GM19193 (cell line): Measurements from ENCODE around the gene L2HGDH.

Source experiments
- POLR2A ChIP-seq: IDR thresholded peaks from 4 replicates; pipeline ENCODE4 v1.6.1; 2011; ENCODE audit not compliant: insufficient read depth, insufficient read length; ENCODE audit errors: extremely low read depth

L2HGDH gene

DNA sequence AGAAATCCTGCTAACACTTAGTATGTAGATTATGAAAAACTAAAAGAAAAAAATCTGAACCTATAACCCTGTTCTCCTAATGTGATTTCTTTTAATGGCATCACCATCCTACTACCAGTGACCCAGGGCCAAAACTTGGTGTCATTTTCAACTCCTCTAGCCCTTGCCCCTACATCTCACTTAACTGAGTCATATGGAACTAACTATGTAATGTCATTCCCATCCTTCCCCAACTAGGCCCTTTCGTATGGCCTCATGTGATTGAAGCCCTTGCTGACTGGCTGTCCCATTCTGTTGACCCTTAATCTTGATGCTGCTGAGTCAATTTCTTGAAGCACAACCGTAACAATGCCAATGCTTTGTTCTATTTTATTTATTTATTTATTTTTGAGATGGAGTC, 7.7 kb upstream of the L2HGDH start:
- TF ChIP-seq POLR2A, result no peak

DNA sequence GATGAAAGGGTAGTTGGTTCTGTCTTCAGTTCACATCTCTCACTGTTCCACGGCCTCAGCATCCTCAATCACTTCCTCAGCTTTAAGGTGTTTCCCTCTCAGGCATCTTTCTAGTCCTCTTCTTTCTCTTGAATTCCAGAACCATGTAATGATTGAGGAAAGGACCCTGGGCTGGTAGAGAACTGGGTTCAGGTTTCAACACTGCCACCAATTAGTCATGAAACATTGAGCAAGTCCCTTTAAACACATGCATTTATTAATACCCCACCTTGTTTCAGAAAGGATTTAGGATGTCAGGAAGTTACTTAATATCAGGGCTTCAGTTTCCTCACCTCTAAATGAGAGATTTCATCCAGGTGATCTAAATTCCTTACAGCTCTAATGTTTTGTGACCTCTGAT, 7.3 kb upstream of the L2HGDH start:
- TF ChIP-seq POLR2A, result no peak

DNA sequence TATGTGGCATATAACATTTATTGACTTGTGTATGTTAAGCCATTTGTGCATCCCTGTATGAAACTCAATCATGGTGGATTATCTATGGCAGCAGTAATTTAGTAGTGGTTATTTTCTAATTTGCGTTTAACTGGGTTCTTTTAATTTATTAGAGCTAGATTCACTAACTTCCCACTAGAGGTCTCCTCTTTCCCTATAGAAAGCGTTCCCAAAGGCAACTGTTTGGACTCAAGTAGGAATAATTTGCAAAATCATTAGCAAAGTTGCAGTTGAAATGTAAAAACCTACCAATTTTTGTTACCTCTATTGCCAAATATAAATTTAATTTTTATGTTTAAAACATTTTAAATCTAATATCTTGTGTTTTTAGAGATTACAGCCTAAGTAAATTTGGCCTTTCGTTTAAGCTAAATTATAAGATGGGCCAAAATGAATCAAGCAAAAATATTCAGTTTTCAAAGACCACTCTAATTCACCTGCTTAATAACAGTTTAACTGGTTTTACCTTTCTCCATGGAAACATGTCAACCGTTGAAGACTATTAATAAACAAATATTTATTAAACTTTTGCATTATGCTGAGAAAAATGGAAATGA, 6.1 kb upstream of the L2HGDH start:
- no peak for TF ChIP-seq POLR2A

GRCh38 chr14:50312734-50313054, 665 bp upstream of the L2HGDH start:
- TF ChIP-seq POLR2A, result no peak

GRCh38 chr14:50311337-50311971, 575 bp downstream of the L2HGDH start:
- no peak for TF ChIP-seq POLR2A

GRCh38 chr14:50310445-50310844, 1.6 kb downstream of the L2HGDH start:
- TF ChIP-seq POLR2A, result no peak

- no peak for TF ChIP-seq POLR2A
Measured at GRCh38 chr14:50308363-50308915, 3.6 kb downstream of the L2HGDH start.

- TF ChIP-seq POLR2A, result no peak
Measured at GRCh38 chr14:50303744-50304471, 8.1 kb downstream of the L2HGDH start.

DNA sequence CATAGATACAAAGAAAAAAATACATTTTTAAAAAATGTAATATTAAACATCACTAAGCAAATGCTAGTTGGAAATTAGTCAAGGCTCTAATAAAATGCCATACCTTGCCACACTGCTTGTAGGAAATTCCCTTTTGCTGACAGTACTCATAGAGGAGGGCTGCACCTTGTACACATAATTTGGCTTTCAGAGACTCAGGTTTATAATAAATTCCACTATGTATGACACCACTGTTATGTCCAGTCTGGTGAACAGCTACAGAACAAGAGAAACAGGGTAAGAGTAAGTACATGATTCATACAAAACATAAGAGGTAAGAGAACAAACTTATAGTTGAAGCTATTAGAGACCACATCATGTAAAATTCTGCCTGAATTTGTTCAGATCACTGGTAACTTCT, 10.1 kb downstream of the L2HGDH start:
- no peak for TF ChIP-seq POLR2A

- no peak for TF ChIP-seq POLR2A
Measured at GRCh38 chr14:50299585-50299984, 12.4 kb downstream of the L2HGDH start.

GRCh38 chr14:50290306-50290705, 21.7 kb downstream of the L2HGDH start:
- TF ChIP-seq POLR2A, result no peak

- no peak for TF ChIP-seq POLR2A
Measured at GRCh38 chr14:50288146-50288545, 23.9 kb downstream of the L2HGDH start.

GRCh38 chr14:50285861-50286260, 26.2 kb downstream of the L2HGDH start:
- TF ChIP-seq POLR2A, result no peak

DNA sequence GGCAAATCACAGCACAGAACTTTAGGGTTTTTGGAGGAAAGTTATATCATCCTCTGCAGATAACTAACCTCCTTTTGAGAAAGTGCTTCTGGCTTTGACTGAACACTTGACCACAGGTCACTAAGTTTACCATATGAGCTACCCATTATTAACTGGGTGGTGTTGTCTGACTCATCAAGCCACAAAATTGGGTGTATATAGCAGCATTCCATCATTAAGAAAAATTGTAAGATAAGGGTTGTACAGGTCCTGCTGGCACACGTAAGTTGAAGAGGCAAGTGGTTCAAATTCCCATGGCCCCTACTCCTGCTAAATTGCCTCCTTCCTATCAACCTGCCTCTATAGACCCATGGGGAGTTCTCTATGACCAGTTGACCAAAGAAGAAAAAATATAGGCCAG, 39.5 kb downstream of the L2HGDH start:
- TF ChIP-seq POLR2A, result no peak

DNA sequence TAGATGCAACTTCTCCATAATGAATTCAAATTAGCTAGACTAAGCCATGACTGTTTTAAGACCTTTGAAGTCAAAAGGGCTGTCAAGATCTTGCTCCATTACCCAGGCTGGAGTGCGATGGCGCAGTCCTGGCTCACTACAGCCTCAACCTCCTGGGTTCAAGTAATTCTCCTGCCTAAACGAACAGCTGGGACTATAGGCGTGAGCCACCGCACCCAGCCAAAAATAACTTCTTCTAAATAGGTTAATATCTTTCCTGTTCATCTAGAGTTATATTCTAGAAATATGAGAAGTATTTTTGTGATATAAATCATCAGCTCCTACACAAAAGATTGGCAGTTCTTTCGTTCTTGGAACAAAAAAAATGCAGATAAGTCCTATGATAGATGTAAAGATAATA, 41.1 kb downstream of the L2HGDH start:
- no peak for TF ChIP-seq POLR2A

GRCh38 chr14:50265029-50265428, 47.0 kb downstream of the L2HGDH start:
- no peak for TF ChIP-seq POLR2A

GRCh38 chr14:50263321-50263720, 48.7 kb downstream of the L2HGDH start:
- TF ChIP-seq POLR2A, result no peak

GRCh38 chr14:50262865-50263264, 49.2 kb downstream of the L2HGDH start:
- no peak for TF ChIP-seq POLR2A
